Stimulated activated CD4-positive, alpha-beta T cell treated with anti-CD3 and anti-CD28 coated beads, TNF-alpha, amount 100 ng/mL, for 48 hours (primary cell): ENCODE data around the gene GJB5.

ENCODE experiments used
- DNase-seq, 3 donors: peaks; one replicate each; pipeline ENCODE4 v3.0.0-alpha.2; 2020; ENCODE audit warnings: low read depth in 3 of 3

GJB5 gene

GRCh38 chr1:34794790-34795180, 39.9 kb downstream of the GJB5 start:
- DNase-seq: no peak

GRCh38 chr1:34795916-34796315, 41.1 kb downstream of the GJB5 start:
- DNase-seq: no peak

GRCh38 chr1:34796990-34797389, 42.1 kb downstream of the GJB5 start:
- DNase-seq: no peak

- no peak for DNase-seq
Measured at GRCh38 chr1:34800214-34800613, 45.4 kb downstream of the GJB5 start.

GRCh38 chr1:34803770-34804169, 48.9 kb downstream of the GJB5 start:
- no peak for DNase-seq

GRCh38 chr1:34806396-34806795, 51.5 kb downstream of the GJB5 start:
- no peak for DNase-seq
